ENCODE results near the gene RNASEH2C. TPM values are rescaled to one million over a fixed set of nuclear protein-coding genes. Genes with fewer than 3 reads are reported as not detected.

The RNASEH2C gene
- total and polyA plus RNA-seq, 2 of the 13 experiments (the other 11 are each of a cell fraction or from before 2014, with no cell fraction given): 27.4 to 50.9 TPM

- TF ChIP-seq ZBTB40 (IDR thresholded peaks at IDR 0.05): peak; percentile 91
- TF ChIP-seq ZBTB40 (CRISPR knock-in tag; IDR thresholded peaks at IDR 0.05): peak; percentile 93
- peak; percentile 94 for TF ChIP-seq REPIN1 (CRISPR knock-in tag; IDR thresholded peaks at IDR 0.05; ENCODE audit: borderline replicate concordance, low read depth)
- TF ChIP-seq GATAD1 (CRISPR knock-in tag; IDR thresholded peaks at IDR 0.05): peak; percentile 98
- TF ChIP-seq ZNF784 (CRISPR knock-in tag; IDR thresholded peaks at IDR 0.05; ENCODE audit: borderline replicate concordance): peak; percentile 97
- TF ChIP-seq PAWR (CRISPR knock-in tag; IDR thresholded peaks at IDR 0.05; ENCODE audit: borderline replicate concordance): no peak
- TF ChIP-seq SKIL (CRISPR knock-in tag; IDR thresholded peaks at IDR 0.05; ENCODE audit: borderline replicate concordance): peak; percentile 69; the same call in 1 of the 2 replicates
- TF ChIP-seq ZHX1 (CRISPR knock-in tag; IDR thresholded peaks at IDR 0.05; ENCODE audit: low read depth): peak; percentile 93
- peak; percentile 81 for TF ChIP-seq ZNF552 (CRISPR knock-in tag; IDR thresholded peaks at IDR 0.05; ENCODE audit: borderline replicate concordance)
- no peak for TF ChIP-seq FOXK2 (IDR thresholded peaks at IDR 0.05)
Measured at GRCh38 chr11:65711785-65712632, 8.6 kb downstream of the RNASEH2C start, which contains the start of gene KAT5 (continued).
